Lower lobe of right lung (tissue), 2 donors: ENCODE data around the gene LCORL. TPM values are rescaled to one million over a fixed set of nuclear protein-coding genes. Genes with fewer than 3 reads are reported as not detected.

ENCODE experiments used
- ATAC-seq, 2 donors: fragments of 200-7000 bp; cut with Tn5 transposase; one replicate each; pipeline ENCODE4 v1.9.1; 2020 to 2022; ENCODE audit warnings: mild to moderate bottlenecking in 2 of 2, moderate library complexity in 2 of 2
- DNase-seq: peaks from one replicate; pipeline ENCODE4 v3.0.0-alpha.2; 2020
- H3K27ac ChIP-seq: fragments of 200-600 bp; one replicate; pipeline ENCODE4 v1.8.0; 2022
- H3K27me3 ChIP-seq: fragments of 200-600 bp; one replicate; pipeline ENCODE4 v1.8.0; 2022; ENCODE audit warnings: low read depth
- H3K36me3 ChIP-seq: fragments of 200-600 bp; one replicate; pipeline ENCODE4 v1.8.0; 2022; ENCODE audit warnings: mild to moderate bottlenecking
- H3K4me1 ChIP-seq: fragments of 200-600 bp; one replicate; pipeline ENCODE4 v1.8.0; 2022
- H3K4me3 ChIP-seq: fragments of 200-600 bp; one replicate; pipeline ENCODE4 v1.8.0; 2022; ENCODE audit warnings: mild to moderate bottlenecking
- H3K9me3 ChIP-seq: fragments of 200-600 bp; one replicate; pipeline ENCODE4 v1.8.0; 2022
- intact Hi-C: fragments of 100-400 bp; cut with DNase I; formaldehyde crosslinking; loops from one replicate; pipeline ENCODE4 v1.11.0; 2022
- total RNA-seq: library from RNA; stranded (reverse); fragmentation: NEBNext Ultra II Directional; extraction: Animal tissue kit (Norgen Biotek cat#: 25700); gene quantifications from one replicate; pipeline ENCODE4 v1.2.1, GENCODE V29; 2021
- TF ChIP-seq, protein P1 (sequence below): fragments of 200-600 bp; IDR thresholded peaks from one replicate; pipeline ENCODE4 v1.8.0; 2022; ENCODE audit warnings: antibody characterized with exemption, mild to moderate bottlenecking
- donor health status: DM: no; HTN: yes; CAD: no; lungs with severe emphysema.

Gene LCORL
- total RNA-seq, 1 donor from 2014 or later = 13.6 TPM

- H3K9me3 ChIP-seq = no peaks in the 10 kb centered on the region
- TF ChIP-seq, protein P1, sequence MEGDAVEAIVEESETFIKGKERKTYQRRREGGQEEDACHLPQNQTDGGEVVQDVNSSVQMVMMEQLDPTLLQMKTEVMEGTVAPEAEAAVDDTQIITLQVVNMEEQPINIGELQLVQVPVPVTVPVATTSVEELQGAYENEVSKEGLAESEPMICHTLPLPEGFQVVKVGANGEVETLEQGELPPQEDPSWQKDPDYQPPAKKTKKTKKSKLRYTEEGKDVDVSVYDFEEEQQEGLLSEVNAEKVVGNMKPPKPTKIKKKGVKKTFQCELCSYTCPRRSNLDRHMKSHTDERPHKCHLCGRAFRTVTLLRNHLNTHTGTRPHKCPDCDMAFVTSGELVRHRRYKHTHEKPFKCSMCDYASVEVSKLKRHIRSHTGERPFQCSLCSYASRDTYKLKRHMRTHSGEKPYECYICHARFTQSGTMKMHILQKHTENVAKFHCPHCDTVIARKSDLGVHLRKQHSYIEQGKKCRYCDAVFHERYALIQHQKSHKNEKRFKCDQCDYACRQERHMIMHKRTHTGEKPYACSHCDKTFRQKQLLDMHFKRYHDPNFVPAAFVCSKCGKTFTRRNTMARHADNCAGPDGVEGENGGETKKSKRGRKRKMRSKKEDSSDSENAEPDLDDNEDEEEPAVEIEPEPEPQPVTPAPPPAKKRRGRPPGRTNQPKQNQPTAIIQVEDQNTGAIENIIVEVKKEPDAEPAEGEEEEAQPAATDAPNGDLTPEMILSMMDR = no peak
- DNase-seq (no peak), ATAC-seq (no peak)
- H3K27ac ChIP-seq = no peak overlapping the region
- H3K27me3 ChIP-seq = no peaks in the 10 kb centered on the region
- H3K4me3 ChIP-seq = no peak overlapping the region
- H3K4me1 ChIP-seq = no peaks in the 10 kb centered on the region
- intact Hi-C loops = no loop called here
- H3K36me3 ChIP-seq = peaks cover 5% of the 10 kb centered on the region
These were observed 65.3 kb downstream of the LCORL start for GRCh38 chr4:17956245-17956644.

GRCh38 chr4:17945303-17945702 lies 76.3 kb downstream of the LCORL start:
- H3K36me3 ChIP-seq = no peaks in the 10 kb centered on the region
- TF ChIP-seq, protein P1 = no peak
- intact Hi-C loops = no loop called here
- no peaks in the 10 kb centered on the region for H3K4me1 ChIP-seq
- no peak overlapping the region for H3K4me3 ChIP-seq
- ATAC-seq = no peak
- no peak for DNase-seq
- no peaks in the 10 kb centered on the region for H3K9me3 ChIP-seq
- no peaks in the 10 kb centered on the region for H3K27me3 ChIP-seq
- no peak overlapping the region for H3K27ac ChIP-seq

GRCh38 chr4:17941731-17942130 lies 79.8 kb downstream of the LCORL start:
- ATAC-seq = no peak
- DNase-seq = no peak

DNA sequence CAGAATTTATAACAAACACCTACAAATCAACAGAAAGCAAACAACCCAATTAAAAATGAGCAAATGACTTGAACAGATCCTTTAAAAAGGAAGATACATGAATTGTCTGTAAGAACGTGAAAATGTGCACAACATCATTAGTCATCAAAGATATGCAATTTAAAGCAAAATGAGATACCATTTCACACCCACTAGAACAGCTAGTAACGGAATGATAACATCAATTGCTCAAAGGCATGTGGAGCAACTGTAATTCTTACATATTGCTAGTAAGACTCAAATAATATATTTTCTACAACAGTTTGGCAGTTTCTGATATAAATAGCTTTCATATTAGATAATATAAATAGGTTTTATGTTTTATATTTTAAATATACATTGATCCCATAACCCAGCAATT lies 82.5 kb downstream of the LCORL start:
- H3K27me3 ChIP-seq = no peaks in the 10 kb centered on the region
- H3K27ac ChIP-seq = no peak overlapping the region
- H3K4me1 ChIP-seq = no peaks in the 10 kb centered on the region
- no peaks in the 10 kb centered on the region for H3K36me3 ChIP-seq
- H3K9me3 ChIP-seq = no peaks in the 10 kb centered on the region
- ATAC-seq (no peak), DNase-seq (no peak)
- intact Hi-C loops = no loop called here
- no peak overlapping the region for H3K4me3 ChIP-seq
- TF ChIP-seq, protein P1 = no peak

More at GRCh38 chr4:17941731-17942130, 79.8 kb downstream of the LCORL start:
- no peak overlapping the region for H3K27ac ChIP-seq
- TF ChIP-seq, protein P1 = no peak
- no peaks in the 10 kb centered on the region for H3K9me3 ChIP-seq
- H3K36me3 ChIP-seq = no peaks in the 10 kb centered on the region
- H3K27me3 ChIP-seq = no peaks in the 10 kb centered on the region
- H3K4me1 ChIP-seq = no peaks in the 10 kb centered on the region
- no peak overlapping the region for H3K4me3 ChIP-seq
- intact Hi-C loops = no loop called here

DNA sequence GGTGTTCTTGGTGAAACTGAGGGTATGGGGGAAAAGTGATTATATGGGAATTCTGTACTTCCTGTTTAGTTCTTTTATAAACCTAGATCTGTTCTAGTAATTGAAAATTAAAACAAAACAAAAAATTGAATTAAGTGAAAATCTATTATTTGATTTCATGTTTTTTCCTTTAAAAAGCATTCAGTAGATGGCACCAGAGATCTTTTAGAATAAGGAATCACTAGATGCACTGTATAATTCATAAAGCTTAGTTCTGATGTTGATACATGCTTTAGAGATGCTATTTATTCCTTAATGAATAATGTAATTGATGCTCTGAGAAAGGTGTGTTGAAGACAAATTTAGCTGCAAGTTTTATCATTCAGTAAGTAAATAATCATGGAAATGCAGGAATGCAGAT lies 87.3 kb downstream of the LCORL start:
- peaks cover 18% of the 10 kb centered on the region for H3K9me3 ChIP-seq
- H3K27me3 ChIP-seq = no peaks in the 10 kb centered on the region
- no peak overlapping the region for H3K27ac ChIP-seq
- ATAC-seq (no peak), DNase-seq (no peak)
- no peak overlapping the region for H3K4me3 ChIP-seq
- H3K36me3 ChIP-seq = no peaks in the 10 kb centered on the region
- intact Hi-C loops = no loop called here
- TF ChIP-seq, protein P1 = no peak
- no peaks in the 10 kb centered on the region for H3K4me1 ChIP-seq

DNA sequence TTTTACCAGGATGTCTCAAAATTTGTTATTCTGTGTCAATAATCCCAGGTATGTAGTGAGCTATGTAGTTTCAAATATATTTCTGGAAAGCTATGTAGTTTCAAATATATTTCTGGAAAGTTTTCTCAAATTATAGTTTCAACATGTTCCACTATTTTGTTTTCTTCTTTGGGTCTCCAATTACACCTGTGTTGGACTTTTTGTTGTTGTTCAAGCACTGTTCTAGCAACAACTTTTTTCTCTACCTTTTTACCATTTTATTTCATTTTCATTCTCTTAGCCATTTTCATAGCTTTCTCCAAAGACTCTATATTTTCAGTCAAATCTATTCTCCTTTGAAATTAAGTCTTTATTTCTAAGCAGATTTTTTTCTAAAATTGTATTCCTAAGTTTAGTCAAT lies 88.4 kb downstream of the LCORL start:
- Histone ChIP-seq H3K4me1 (no peaks in the 10 kb centered on the region), H3K9me3 (peaks cover 21% of the 10 kb centered on the region), H3K36me3 (no peaks in the 10 kb centered on the region), H3K27me3 (no peaks in the 10 kb centered on the region), H3K27ac (no peak overlapping the region), H3K4me3 (no peak overlapping the region)
- DNase-seq (no peak), ATAC-seq (no peak)
- intact Hi-C loops = no loop called here
- TF ChIP-seq, protein P1 = no peak
